ENCODE results near the gene CREBBP.

Gene CREBBP

GRCh38 chr16:3865241-3865640, 15.3 kb downstream of the CREBBP start:
- no peak for DNase-seq (ENCODE audit: low read depth in 2 of 2)
- H3K4me3 ChIP-seq (replicated peaks in 1 of 2; ENCODE audit: low read depth in 2 of 2, low read length in 2 of 2), result no peak overlapping the region
- TF ChIP-seq, protein P1, sequence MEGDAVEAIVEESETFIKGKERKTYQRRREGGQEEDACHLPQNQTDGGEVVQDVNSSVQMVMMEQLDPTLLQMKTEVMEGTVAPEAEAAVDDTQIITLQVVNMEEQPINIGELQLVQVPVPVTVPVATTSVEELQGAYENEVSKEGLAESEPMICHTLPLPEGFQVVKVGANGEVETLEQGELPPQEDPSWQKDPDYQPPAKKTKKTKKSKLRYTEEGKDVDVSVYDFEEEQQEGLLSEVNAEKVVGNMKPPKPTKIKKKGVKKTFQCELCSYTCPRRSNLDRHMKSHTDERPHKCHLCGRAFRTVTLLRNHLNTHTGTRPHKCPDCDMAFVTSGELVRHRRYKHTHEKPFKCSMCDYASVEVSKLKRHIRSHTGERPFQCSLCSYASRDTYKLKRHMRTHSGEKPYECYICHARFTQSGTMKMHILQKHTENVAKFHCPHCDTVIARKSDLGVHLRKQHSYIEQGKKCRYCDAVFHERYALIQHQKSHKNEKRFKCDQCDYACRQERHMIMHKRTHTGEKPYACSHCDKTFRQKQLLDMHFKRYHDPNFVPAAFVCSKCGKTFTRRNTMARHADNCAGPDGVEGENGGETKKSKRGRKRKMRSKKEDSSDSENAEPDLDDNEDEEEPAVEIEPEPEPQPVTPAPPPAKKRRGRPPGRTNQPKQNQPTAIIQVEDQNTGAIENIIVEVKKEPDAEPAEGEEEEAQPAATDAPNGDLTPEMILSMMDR (IDR thresholded peaks at IDR 0.05; ENCODE audit: low read depth, low read length), result no peak

- no peak for DNase-seq (ENCODE audit: low read depth in 2 of 2)
- no peak overlapping the region for H3K4me3 ChIP-seq (replicated peaks in 1 of 2; ENCODE audit: low read depth in 2 of 2, low read length in 2 of 2)
- TF ChIP-seq, protein P1 (IDR thresholded peaks at IDR 0.05; ENCODE audit: low read depth, low read length), result no peak
These were observed 16.0 kb downstream of the CREBBP start for GRCh38 chr16:3864562-3864961.

- no peak overlapping the region for H3K4me3 ChIP-seq (replicated peaks in 1 of 2; ENCODE audit: low read depth in 2 of 2, low read length in 2 of 2)
- TF ChIP-seq, protein P1 (IDR thresholded peaks at IDR 0.05; ENCODE audit: low read depth, low read length), result no peak
- no peak for DNase-seq (ENCODE audit: low read depth in 2 of 2)
These were observed 16.9 kb downstream of the CREBBP start for GRCh38 chr16:3863587-3863986.

DNA sequence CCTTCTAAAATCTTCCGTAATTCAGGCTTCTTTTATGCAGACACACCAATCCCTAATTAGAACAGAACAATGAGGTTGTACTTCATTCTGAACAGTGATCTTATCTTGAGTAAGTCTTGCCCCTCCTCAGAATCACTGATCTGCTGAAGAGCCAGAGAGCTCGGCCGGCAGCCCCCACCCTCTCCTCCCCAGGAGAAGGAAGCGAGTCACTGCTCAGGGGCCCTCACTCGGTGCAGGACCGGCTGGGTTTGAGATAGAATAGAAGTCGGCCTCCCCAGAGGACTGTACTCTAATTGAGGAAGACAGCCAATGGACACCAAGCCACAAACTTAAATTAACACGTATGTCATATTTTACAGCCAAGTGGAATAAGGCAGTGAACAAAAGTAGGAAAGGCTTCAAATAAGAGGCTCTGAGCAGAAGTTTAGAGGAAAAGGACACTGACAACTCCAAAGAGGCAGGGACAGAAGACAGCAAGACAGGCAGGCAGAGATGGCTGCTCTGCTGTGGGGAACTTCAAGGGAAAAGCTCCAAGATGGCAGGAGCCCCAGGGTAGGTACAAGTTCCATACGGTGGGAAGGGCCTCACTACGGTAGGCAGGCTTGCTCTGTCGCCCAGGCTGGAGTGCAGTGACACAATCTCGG, 18.6 kb downstream of the CREBBP start:
- no peak overlapping the region for H3K4me3 ChIP-seq (replicated peaks in 1 of 2; ENCODE audit: low read depth in 2 of 2, low read length in 2 of 2)
- peak; percentile 24 to 28 for DNase-seq (ENCODE audit: low read depth in 2 of 2)
- TF ChIP-seq, protein P1 (IDR thresholded peaks at IDR 0.05; ENCODE audit: low read depth, low read length), result no peak

DNA sequence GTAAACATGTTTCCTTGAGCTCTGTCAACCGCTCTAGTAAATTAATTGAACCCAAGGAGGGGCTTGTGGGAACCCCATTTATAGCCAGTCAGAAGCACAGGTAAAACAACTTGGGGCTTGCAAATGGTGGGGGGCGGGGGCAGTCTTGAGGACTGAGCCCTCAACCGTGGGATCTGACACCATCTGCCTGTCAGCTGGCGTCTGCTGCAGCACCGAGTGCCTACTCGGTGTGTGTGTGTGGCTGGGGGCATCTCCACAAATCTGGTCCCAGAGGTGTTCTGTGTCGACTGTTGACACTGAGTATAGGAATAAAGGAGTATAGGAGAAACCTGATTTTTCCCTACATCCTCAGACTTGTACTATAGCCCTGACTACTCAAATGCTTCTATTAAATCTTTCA, 20.6 kb downstream of the CREBBP start:
- DNase-seq (ENCODE audit: low read depth in 2 of 2), result no peak
- TF ChIP-seq, protein P1 (IDR thresholded peaks at IDR 0.05; ENCODE audit: low read depth, low read length), result no peak
- no peak overlapping the region for H3K4me3 ChIP-seq (replicated peaks in 1 of 2; ENCODE audit: low read depth in 2 of 2, low read length in 2 of 2)

DNA sequence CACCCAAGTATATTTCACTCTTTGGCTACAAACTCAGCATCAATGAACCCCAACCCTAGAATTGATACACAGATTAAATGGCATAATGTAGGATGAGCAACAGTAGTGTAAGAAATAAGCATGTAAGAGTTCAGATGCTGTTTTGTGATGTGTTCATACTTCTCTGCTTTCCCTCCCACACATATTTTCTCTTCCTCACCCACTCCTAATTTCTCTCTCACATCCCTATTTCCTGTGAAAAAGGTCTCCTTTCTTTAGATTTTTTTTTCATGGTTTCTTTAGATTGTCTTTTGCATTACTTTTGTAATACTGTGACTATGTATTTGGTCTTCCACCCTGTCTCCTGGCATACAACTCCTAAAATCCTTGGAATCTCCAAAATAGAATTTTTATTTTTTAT, 21.7 kb downstream of the CREBBP start:
- no peak for DNase-seq (ENCODE audit: low read depth in 2 of 2)
- TF ChIP-seq, protein P1 (IDR thresholded peaks at IDR 0.05; ENCODE audit: low read depth, low read length), result no peak
- no peak overlapping the region for H3K4me3 ChIP-seq (replicated peaks in 1 of 2; ENCODE audit: low read depth in 2 of 2, low read length in 2 of 2)

Measured in cardiac fibroblast (primary cell).